ENCODE measurements around the gene KIF19.

DNA sequence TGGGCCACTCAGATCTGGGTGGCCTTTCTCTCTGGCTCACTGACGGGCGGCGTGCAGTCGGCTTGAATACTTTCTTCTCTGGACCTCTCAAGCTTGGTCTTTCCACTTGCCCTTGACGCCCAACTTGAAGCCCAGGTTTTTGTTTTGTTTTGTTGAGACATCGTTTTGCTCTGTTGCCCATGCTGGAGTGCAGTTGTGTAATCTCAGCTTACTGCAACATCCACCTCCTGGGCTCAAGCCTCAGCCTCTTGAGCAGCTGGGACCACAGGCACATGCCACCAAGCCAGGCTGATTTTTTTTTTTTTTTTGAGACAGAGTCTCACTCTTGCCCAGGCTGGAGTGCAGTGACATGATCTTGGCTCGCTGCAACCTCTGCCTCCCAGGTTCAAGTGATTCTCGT is 22.7 kb upstream of the KIF19 start:
- TF ChIP-seq CTCF (IDR thresholded peaks at IDR 0.05; ENCODE audit: poor library complexity) (no peak), EZH2 (IDR thresholded peaks at IDR 0.05; ENCODE audit: borderline replicate concordance) (no peak), EZH2phosphoT487 (IDR thresholded peaks at IDR 0.05; ENCODE audit: low read depth, severe bottlenecking, unreplicated experiment) (no peak)
